GM21515 (cell line): Measurements from ENCODE around the gene SERPINE1.

ENCODE experiments used
- ATAC-seq: cut with Tn5 transposase; IDR thresholded peaks from one replicate; pipeline ENCODE4 v1.9.1; 2021; ENCODE audit not compliant: unreplicated experiment

SERPINE1 gene

DNA sequence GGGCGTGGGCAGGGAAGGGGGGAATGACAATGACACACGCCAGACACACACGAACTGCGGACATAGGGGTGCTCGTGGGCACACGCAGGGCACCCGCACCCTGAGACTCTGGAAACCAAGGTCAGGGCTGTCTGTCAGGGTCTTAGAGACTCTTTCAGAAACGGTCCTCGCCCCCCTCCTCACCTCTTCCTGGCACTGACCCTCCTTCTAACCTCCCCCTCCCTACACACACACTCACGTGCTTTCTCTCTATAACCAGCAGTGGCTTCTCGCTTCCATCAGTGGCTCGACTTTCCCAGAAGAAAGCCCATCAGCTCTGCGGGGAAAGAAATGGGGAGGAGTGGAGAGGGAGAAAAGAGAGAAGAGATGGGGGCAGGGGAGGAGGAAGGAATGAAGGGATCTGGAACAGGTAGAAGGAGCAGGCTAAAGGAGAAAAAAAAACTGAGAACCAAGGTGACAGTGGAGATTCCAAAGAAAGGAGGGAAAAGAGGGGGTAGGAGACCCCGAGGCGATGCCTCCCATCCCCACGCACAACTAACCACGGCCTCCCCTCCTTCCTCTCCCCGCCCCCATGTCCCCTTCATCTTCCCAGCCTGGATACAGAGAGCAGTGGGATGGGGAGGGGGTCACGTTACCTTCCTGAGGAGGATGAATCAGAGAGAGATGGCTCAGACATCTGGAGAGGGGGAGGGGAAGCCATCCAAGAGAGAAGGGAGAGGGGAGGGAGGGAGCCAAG, 40.2 kb downstream of the SERPINE1 start:
- ATAC-seq = no peak

DNA sequence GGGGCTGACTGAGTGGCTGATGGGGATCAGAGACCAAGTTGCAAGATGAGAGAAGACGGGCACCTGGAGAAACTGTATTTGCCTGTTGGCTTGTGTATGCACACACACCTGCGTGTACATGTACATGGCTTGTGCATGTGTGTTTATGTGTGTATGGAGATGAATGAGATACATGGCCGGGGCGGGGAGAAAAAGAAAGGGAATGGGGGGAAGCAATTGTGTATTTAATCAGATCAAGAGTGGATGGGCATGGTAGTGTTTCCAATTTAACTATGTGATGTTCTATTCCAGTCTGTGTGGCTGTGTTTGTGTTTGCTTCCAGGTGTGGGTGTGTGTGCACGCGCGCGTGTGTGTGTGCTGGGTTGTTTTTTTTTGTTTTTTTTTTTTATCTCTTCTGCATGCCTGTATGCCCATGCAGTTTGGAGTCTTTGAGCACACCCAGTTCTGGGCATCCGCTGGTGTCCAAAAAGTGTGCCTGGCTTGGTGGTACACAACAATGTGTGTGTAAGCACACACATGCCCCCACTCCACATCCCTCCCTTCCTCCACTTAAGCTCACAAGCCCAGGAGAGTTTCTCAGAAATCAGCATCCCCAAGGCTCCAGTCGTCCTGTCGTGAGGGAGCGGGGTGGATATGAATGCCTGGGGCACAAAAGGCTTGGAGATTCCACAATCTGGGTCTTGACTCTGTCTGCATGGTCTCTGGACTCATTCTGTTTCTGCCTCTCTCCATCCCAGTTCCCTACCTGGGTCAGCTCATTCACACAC, 40.9 kb downstream of the SERPINE1 start:
- no peak for ATAC-seq

DNA sequence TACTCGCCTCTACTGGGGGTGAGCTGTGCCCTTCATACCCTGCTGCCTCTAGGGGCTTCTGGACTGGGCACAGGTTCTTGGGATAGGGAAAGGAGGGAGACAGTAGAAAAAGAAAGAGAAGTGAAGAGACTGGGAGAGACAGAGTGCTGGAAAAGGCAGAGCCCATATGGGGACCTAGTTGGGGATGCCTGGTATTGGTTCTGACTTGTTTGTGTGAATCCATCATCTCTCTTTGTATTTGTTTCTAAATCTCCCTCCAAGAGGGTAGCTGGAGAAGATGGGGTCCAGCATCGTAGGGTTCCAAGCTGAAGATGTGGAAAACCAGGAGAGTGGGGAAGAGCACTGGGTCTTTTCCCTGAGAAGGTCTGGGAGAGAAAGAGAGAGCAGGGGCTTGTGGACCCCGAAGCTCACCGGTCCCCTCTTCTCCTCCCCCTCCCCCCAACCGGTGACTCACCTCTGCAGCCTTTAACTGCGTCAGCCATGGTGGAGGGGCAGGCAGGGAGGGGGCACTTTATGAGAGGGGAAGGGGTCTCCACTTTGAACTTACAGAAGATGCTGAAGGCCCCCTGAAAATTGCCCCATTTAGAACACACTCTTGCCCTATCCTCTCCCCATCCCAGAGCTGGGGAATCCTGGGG, 41.6 kb downstream of the SERPINE1 start:
- ATAC-seq = no peak

DNA sequence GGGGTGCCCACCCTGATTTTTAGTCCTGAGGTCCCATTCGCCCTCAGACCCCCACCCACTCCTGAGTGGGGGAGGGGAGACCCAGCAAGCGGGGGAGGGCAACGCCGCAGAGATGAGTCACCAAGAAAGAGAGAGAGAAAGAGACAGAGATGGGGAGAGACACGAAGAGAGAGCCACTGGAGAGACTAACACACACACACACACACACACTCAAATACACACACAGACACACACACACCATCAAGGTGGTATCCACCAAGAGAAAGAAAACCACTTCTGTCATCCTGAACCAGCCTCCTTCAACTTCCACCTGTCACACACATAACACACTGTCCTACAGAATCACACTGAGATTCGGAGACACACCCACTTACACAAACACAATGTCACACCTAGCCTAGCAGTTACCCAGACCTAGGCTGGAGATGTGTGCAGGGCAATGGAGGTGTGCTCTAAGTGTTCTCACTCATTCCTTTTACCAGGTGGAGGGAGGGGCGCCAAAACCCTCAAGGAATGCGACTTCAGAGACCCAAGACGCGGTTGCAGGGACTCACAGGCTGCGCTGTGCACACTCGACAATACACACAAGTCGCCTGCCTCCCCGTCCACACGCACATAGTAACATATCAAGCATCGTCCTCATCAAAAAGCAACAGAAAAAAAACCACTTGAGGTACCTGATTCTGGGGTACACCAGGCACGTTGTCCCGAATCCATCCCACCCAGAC, 42.4 kb downstream of the SERPINE1 start:
- ATAC-seq = no peak

DNA sequence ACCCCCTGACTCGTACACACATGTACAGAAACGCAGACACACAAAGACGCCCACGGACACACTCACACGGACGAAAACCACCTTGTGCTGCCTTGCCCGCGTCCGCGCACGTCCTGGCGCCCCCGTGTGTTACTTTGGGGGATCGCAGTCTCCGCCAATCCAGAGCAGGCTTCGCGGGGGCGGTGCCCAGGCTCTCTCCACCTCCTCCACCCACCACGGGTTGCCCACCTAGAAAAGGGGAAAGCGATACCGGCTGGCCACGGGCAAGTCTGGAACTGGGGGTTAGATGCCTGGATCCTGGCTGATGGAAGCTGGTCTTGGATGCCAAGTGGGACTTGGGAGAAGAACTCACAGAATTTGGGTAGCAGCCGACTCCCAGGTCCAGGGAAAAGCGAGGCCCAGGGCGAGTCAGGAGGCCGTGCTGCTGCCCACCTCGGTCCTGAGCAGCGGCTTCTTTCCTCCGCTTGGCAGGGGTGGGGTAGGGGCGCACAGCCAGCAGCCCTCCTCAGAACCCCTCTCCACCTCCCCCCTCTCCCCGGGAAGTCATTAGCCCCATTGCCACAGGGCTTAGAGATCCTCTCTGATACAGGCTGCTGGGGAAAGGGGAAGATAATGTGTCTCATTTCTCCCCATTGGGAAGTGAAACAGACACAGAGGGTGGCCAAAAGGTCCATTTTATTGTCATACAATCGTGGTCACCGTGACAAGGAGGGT, 43.1 kb downstream of the SERPINE1 start:
- ATAC-seq = no peak

DNA sequence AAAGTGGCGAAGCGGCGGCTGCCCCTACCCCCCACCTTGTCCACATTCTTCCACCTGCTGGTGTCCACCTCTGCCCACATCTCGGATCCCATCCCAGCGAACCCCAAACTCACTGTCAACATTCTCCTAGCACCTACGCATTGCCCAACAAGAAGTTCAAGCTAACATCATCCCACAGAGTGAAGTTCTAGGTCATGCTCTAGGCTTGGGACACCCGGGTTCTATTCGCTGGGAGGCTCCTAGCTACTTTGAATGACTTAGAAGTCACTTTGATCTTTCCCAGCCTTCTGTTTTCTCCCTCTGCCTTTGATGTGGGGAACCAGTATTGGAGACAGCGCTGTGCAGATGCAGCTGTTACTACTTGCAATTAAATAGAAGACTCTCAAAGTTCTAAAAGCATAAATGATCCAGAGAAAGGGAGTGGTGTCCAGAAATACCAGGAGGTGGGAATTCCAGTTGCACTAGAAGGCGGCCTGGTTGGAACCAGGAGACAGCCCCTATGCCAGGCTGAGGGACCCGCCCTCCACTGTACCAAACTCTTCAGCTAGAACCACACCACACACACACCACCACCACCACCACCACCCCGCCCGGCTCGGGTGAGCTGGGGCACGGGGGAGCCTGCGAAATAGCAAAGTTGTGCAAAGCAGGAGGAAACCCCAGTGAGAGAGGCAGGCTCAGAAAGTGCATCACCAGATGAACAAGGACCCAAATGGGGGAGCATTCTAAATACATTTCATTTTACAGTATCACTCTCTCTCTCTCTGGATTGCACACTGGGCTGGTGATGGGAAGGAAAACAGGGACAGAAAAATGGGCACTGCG, 43.9 kb downstream of the SERPINE1 start:
- ATAC-seq = no peak

DNA sequence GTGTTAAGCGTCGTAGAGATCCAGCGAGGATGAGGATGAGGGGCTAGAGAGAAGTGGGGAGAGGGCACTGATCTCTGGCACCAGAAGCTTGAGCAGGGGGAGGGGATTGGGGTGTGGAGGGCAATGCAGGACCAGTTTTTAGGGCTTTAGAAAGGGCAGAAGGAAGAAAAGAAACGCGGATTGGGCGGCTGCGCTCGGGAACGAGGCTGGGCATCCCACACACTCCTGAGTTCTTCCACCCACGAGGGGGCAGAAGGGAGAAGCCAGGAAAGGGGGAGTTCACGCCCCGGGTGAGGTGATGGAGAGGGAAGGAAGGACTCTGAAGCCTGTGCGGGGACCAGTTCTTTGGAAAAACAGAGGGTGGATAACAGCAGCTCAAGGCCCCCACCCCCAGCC, 44.5 kb downstream of the SERPINE1 start:
- ATAC-seq = no peak

DNA sequence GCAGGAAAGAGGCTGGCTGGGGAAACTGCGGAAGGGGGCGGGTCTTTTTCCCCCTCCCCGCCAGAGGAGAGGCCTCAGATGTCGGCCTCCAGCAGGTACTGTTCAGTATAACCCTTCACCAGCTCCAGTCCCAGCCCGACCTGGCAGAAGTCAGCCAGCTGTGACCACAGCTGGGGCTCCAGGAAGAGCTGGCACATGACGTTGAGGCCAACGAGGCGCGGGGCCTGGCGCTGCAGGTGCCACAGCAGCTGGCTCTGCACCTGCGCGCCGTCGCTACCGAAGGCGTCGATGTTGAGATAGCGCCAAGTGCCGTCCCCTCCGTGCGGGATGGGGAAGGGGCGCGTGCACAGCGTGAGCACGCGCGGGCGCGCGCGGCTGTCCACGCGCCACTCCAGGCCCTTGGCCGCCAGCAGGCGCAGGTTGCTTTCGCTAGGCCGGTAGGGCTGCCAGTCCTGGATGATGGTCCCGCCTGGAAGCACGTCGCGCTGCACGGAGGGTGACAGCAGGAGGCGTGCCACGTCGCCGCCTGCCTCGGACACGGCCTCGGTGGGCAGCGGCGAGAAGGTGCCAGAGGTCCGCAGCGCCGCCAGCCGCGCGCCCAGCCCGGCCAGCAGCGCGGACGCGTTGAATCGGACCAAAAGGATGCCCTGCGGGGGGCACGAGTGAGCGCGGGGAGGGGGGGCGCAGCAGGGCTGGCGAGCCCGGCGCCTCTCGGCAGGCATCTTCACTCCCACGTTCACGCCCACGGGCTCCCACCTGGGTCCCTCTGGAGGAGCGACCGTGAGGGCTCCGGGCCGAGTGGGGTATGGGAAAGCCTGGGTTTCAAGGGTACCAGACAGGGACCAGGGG, 45.3 kb downstream of the SERPINE1 start:
- no peak for ATAC-seq

DNA sequence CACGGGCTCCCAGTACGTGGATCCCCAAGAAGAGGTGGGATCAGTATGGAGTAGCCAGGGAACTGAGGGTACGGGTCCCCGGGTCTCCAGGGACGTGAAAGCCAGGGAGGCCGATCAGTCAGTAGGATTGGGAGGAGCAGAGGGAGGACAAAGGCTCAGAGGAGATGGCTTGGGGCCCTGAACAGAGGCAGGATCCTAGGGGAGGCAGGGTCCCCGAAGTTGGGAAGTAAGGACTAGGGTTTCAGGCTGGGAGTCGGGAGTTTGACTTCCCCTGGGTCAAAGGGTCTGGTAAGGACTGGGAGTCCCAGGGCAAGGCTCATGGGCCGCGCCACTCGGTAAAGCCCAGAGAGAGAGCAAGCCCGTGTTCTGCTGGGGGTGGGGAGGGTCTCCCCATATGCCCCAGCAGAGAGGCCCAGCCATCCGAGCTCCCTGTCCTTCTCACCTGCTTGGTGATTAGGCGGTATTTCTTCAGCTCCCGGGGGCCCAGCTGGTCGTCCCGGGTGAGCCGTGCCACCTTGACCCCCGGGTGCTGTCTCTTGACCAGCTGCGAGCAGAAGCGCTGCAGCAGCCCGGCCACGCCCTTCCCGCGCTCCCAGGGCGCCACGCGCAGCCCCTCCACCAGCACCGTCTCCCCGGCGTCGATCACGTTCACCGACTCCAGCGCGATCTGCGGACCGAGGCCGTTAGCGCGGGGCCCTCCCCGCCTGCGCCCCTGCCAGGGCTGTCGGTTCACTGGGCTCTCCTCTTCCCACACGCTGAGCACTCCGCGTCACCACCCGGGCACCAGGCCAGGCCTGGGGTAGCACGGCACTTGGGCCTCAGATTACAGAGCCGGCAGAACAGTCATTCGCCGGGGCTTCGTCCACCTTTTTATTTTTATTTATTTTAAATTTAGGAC, 46.2 kb downstream of the SERPINE1 start:
- no peak for ATAC-seq

DNA sequence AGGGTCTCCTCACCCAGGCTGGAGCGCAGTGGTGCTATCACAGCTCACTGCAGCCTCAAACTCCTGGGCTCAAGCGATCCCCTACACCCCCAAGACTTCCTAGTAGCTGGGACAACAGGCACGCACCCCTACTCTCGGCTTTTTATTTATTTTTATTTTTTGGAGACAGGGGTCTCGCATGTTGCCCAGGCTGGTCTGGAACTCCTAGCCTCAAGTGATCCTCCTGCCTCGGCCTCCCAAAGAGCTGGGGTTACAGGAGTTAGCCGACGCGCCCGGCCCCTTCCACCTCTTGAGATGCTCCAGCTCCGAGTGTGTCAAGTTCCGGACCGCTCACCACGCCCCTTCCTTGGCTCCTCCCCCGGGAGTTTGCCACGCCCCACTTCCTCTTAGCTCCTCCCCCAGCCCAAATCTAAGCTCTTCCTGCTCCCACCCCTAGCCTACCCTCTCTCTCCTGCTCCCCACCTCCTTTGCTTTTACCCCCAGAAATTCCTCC, 46.9 kb downstream of the SERPINE1 start:
- ATAC-seq = no peak

DNA sequence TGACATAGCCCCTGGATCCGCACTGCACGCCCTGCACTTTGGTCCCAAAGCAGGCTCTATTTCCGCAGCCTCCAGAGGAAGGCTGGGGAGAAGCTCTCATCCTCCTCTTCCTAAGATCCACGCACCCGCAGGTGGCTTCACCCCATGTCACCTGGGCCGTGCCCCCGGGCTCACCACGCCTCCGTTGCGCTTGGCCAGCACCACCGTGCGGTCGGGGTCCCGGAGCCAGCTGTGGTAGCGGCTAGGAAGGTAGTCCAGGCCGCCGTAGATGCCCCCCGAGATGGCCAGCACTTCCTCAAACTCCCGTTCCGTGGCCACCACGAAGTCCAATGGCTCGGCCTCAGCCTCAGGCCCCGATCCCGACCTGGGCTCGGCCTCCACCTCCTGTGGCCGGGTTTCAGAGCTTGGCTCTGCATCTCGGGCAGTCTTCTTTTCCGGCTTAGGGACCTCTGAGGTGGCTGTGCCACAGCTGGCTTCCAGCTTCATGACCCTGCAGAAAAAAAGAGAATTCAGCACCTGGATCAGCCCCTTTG, 47.5 kb downstream of the SERPINE1 start:
- no peak for ATAC-seq

DNA sequence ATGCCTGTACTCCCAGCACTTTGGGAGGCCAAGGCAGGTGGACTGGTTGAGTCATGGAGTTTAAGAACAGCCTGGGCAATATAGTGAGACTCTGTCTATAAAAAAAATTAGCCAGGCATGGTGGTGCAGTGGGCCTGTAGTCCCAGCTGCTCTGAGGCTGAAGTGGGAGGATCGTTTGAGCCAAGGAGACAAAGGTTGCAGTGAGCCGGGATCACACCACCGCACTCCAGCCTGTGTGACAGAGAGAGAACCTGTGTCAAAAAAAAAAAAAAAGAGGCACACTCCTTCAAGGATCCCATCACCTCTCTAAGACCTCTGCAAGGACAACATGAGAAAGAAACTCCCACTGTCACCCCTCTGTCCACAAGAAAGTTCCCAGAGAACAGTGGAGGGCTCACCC, 48.8 kb downstream of the SERPINE1 start:
- no peak for ATAC-seq

DNA sequence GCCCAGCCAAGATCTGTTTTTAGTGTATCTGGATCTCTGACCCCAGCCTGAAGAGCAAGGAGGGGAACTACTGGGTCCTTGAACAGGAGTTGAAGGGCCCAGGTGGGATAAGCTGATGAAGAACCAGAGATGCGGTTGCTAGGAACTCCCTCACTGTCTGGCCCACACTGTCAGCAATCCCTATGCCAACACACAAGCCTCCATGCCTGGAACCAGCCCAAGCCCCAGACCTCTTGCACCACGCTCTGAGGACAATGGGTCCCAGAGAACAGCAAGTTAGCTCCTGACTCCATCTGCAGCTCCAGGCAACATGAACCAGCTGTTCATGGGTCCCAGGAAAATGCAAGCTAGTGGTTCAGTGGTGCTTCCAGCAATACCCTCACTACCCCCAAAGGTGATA, 50.7 kb downstream of the SERPINE1 start:
- no peak for ATAC-seq

DNA sequence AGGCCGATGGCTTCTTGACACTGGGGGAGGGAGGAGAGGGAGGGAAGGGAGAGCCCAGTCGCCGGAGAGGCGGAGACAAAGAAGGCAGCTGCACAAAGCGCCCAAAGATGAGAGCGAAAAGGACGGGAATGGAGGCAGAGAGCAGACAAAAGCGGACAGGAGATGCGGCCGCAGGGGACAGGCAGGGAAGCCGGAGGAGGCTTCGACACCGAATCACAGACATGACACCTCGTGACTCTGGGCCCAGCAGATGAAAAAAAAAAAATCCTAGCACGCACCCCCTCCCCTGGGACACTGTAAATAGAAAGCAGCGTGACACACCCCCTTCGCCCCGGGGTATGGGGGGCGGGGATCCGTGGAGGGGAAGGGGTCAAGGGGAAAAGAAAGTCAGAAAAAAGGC, 52.2 kb downstream of the SERPINE1 start:
- ATAC-seq = no peak

DNA sequence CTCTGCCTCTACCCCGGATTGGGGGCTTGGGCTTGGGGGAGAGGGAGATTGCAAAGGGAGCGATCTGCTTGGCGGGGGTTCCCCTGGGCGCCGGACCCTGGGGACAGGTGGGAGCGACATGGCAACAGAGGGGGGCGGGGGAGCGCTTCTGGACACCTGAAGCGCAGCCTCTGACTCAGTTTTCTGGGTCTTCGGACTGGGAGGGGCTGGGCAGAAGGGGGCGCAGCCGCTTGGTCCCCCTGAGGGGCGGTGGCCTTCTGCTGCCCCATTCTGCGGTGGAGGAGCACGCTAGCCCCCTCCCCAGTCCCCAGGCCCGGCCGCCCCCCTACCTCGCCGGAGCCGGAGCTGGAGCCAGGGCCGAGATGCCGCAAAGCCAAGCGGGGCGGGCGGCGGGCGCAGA, 52.8 kb downstream of the SERPINE1 start:
- ATAC-seq = no peak

DNA sequence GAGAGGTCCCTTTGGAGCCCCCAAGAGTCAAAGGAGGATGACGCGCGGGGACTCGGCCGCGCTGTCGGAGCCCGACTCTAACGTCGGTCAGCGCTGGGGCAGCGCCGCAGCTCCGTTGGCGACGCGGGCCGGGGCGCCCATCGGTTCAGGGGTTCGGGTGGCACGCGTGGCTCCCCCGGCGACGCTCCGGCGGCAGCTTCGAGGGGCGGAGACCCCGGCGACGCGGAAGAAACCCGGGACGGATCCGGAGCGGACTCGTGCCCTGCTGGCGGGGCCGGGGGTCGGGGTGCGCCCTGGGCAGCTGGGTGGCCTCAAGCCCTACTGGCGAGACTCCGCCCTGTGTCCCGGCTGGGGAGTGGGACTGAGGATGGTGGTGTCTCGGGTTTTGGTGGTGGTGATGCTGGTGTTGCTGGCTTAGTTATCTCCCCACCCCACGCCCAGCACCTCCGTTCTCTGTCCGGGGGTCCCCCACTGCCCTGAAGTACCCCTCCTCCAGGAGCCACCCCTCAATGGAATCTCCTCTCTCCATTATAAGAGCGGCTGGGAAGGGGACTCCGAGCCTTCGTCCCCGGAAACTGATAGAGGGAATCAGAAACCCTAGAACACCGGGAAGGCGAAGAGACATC, 53.3 kb downstream of the SERPINE1 start, which contains the start of gene NAT16:
NAT16 (minus strand) TSS at position 164 of the 626 bp plus-strand sequence. CDS start 5,486 bp downstream, outside the sequence.
- no peak for ATAC-seq

DNA sequence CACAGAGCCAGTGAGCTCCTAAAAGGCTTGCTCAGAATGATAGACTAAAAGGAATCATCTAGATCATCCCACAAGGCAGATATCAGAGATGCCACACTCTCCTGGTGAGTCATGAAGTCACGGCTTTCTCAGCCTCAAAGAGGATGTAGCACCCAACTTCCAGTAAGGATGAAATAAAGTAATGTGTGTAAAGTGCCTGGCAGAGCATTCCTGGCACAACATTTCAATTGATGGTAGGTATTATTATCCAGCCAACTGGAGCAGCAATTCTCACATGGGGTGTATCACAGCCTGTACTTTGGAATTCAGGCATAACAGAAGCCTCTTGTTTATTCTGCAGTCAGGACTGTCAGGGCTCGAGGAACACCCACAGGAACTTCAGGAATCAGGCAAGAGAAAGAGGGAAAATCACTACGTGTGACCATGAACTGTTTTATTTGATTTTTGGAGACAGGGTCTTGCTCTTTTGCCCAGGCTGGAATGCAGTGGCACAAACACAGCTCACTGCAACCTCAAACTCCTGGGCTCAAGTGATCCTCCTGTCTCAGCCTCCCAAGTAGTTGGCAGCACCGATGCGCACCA, 58.4 kb downstream of the SERPINE1 start:
- no peak for ATAC-seq
